ENCODE results near the gene NRP1.

The NRP1 gene

GRCh38 chr10:33247221-33247922, 87.1 kb downstream of the NRP1 start:
- no peaks in the 10 kb centered on the region; the same call in 1 of the 2 replicates for H3K36me3 ChIP-seq (ENCODE audit: insufficient read depth, low read length)

GRCh38 chr10:33245343-33245742, 89.1 kb downstream of the NRP1 start:
- H3K4me1 ChIP-seq (ENCODE audit: insufficient read depth, low read length): no peaks in the 10 kb centered on the region

More at GRCh38 chr10:33247221-33247922, 87.1 kb downstream of the NRP1 start:
- no peak overlapping the region; the same call in 1 of the 2 replicates for H3K9ac ChIP-seq (ENCODE audit: low read depth, low read length)
- H3K4me1 ChIP-seq (ENCODE audit: insufficient read depth, low read length): no peaks in the 10 kb centered on the region
- H3K9me3 ChIP-seq (ENCODE audit: control insufficient read depth, insufficient read depth, low read length): no peaks in the 10 kb centered on the region

GRCh38 chr10:33244354-33244967, 90.0 kb downstream of the NRP1 start:
- H3K9me3 ChIP-seq (ENCODE audit: control insufficient read depth, insufficient read depth, low read length): no peaks in the 10 kb centered on the region
- H3K4me1 ChIP-seq (ENCODE audit: insufficient read depth, low read length): no peaks in the 10 kb centered on the region
- H3K9ac ChIP-seq (ENCODE audit: low read depth, low read length): no peak overlapping the region
- no peaks in the 10 kb centered on the region for H3K36me3 ChIP-seq (ENCODE audit: insufficient read depth, low read length)

More at GRCh38 chr10:33245343-33245742, 89.1 kb downstream of the NRP1 start:
- H3K9ac ChIP-seq (ENCODE audit: low read depth, low read length): no peak overlapping the region
- no peaks in the 10 kb centered on the region for H3K9me3 ChIP-seq (ENCODE audit: control insufficient read depth, insufficient read depth, low read length)
- no peaks in the 10 kb centered on the region for H3K36me3 ChIP-seq (ENCODE audit: insufficient read depth, low read length)

- Histone ChIP-seq H3K9ac (ENCODE audit: low read depth, low read length) (no peak overlapping the region), H3K9me3 (ENCODE audit: control insufficient read depth, insufficient read depth, low read length) (no peaks in the 10 kb centered on the region), H3K36me3 (ENCODE audit: insufficient read depth, low read length) (no peaks in the 10 kb centered on the region), H3K4me1 (ENCODE audit: insufficient read depth, low read length) (no peaks in the 10 kb centered on the region)
Observed at GRCh38 chr10:33243703-33244102, 90.8 kb downstream of the NRP1 start.

GRCh38 chr10:33242931-33243330, 91.5 kb downstream of the NRP1 start:
- Histone ChIP-seq H3K36me3 (ENCODE audit: insufficient read depth, low read length) (no peaks in the 10 kb centered on the region), H3K4me1 (ENCODE audit: insufficient read depth, low read length) (peaks cover 7% of the 10 kb centered on the region), H3K9ac (ENCODE audit: low read depth, low read length) (no peak overlapping the region), H3K9me3 (ENCODE audit: control insufficient read depth, insufficient read depth, low read length) (no peaks in the 10 kb centered on the region)

GRCh38 chr10:33241351-33241750, 93.1 kb downstream of the NRP1 start:
- H3K9me3 ChIP-seq (ENCODE audit: control insufficient read depth, insufficient read depth, low read length): no peaks in the 10 kb centered on the region
- no peak overlapping the region for H3K9ac ChIP-seq (ENCODE audit: low read depth, low read length)
- peaks cover 10% of the 10 kb centered on the region for H3K4me1 ChIP-seq (ENCODE audit: insufficient read depth, low read length)
- no peaks in the 10 kb centered on the region for H3K36me3 ChIP-seq (ENCODE audit: insufficient read depth, low read length)

- Histone ChIP-seq H3K9ac (ENCODE audit: low read depth, low read length) (no peak overlapping the region), H3K36me3 (ENCODE audit: insufficient read depth, low read length) (no peaks in the 10 kb centered on the region), H3K4me1 (ENCODE audit: insufficient read depth, low read length) (peaks cover 10% of the 10 kb centered on the region), H3K9me3 (ENCODE audit: control insufficient read depth, insufficient read depth, low read length) (no peaks in the 10 kb centered on the region)
Observed at GRCh38 chr10:33240931-33241330, 93.5 kb downstream of the NRP1 start.

- Histone ChIP-seq H3K9me3 (ENCODE audit: control insufficient read depth, insufficient read depth, low read length) (no peaks in the 10 kb centered on the region), H3K36me3 (ENCODE audit: insufficient read depth, low read length) (no peaks in the 10 kb centered on the region), H3K9ac (ENCODE audit: low read depth, low read length) (no peak overlapping the region), H3K4me1 (ENCODE audit: insufficient read depth, low read length) (peaks cover 10% of the 10 kb centered on the region)
Observed at GRCh38 chr10:33240258-33240657, 94.2 kb downstream of the NRP1 start.

GRCh38 chr10:33239257-33239656, 95.2 kb downstream of the NRP1 start:
- Histone ChIP-seq H3K36me3 (ENCODE audit: insufficient read depth, low read length) (no peaks in the 10 kb centered on the region), H3K9ac (ENCODE audit: low read depth, low read length) (no peak overlapping the region), H3K4me1 (ENCODE audit: insufficient read depth, low read length) (peaks cover 10% of the 10 kb centered on the region), H3K9me3 (ENCODE audit: control insufficient read depth, insufficient read depth, low read length) (no peaks in the 10 kb centered on the region)

GRCh38 chr10:33238643-33239042, 95.8 kb downstream of the NRP1 start:
- H3K9ac ChIP-seq (ENCODE audit: low read depth, low read length): no peak overlapping the region
- H3K36me3 ChIP-seq (ENCODE audit: insufficient read depth, low read length): no peaks in the 10 kb centered on the region
- H3K9me3 ChIP-seq (ENCODE audit: control insufficient read depth, insufficient read depth, low read length): no peaks in the 10 kb centered on the region
- peaks cover 10% of the 10 kb centered on the region for H3K4me1 ChIP-seq (ENCODE audit: insufficient read depth, low read length)

- Histone ChIP-seq H3K36me3 (ENCODE audit: insufficient read depth, low read length) (no peaks in the 10 kb centered on the region), H3K4me1 (ENCODE audit: insufficient read depth, low read length) (peaks cover 10% of the 10 kb centered on the region), H3K9me3 (ENCODE audit: control insufficient read depth, insufficient read depth, low read length) (no peaks in the 10 kb centered on the region), H3K9ac (ENCODE audit: low read depth, low read length) (no peak overlapping the region)
Observed at GRCh38 chr10:33237736-33238624, 96.5 kb downstream of the NRP1 start.

- Histone ChIP-seq H3K9ac (ENCODE audit: low read depth, low read length) (no peak overlapping the region), H3K36me3 (ENCODE audit: insufficient read depth, low read length) (no peaks in the 10 kb centered on the region), H3K9me3 (ENCODE audit: control insufficient read depth, insufficient read depth, low read length) (no peaks in the 10 kb centered on the region), H3K4me1 (ENCODE audit: insufficient read depth, low read length) (peaks cover 10% of the 10 kb centered on the region)
Observed at GRCh38 chr10:33236916-33237315, 97.6 kb downstream of the NRP1 start.

- H3K9me3 ChIP-seq (ENCODE audit: control insufficient read depth, insufficient read depth, low read length): peaks cover 2% of the 10 kb centered on the region; the same call in 1 of the 2 replicates
- H3K9ac ChIP-seq (ENCODE audit: low read depth, low read length): no peak overlapping the region
- H3K4me1 ChIP-seq (ENCODE audit: insufficient read depth, low read length): peaks cover 10% of the 10 kb centered on the region
- no peaks in the 10 kb centered on the region for H3K36me3 ChIP-seq (ENCODE audit: insufficient read depth, low read length)
Observed at GRCh38 chr10:33235951-33236350, 98.5 kb downstream of the NRP1 start.

GRCh38 chr10:33235251-33235884, 99.1 kb downstream of the NRP1 start:
- peaks cover 10% of the 10 kb centered on the region for H3K4me1 ChIP-seq (ENCODE audit: insufficient read depth, low read length)
- no peaks in the 10 kb centered on the region for H3K36me3 ChIP-seq (ENCODE audit: insufficient read depth, low read length)
- H3K9ac ChIP-seq (ENCODE audit: low read depth, low read length): no peak overlapping the region
- peaks cover 2% of the 10 kb centered on the region; the same call in 1 of the 2 replicates for H3K9me3 ChIP-seq (ENCODE audit: control insufficient read depth, insufficient read depth, low read length)
